GM12874 (cell line): Measurements from ENCODE around the gene CCDC32.

Experiments used
- CTCF ChIP-seq: IDR thresholded peaks from 2 replicates; pipeline ENCODE4 v1.5.1; 2011; ENCODE audit warnings: low read depth, mild to moderate bottlenecking, control low read depth, low read length, moderate library complexity; ENCODE audit not compliant: insufficient read depth

The CCDC32 gene

GRCh38 chr15:40564591-40565332 is at the start of gene CCDC32:
Gene CCDC32 (minus strand): TSS chr15:40565042. CDS start chr15:40563015, 2,027 bp downstream.
- TF ChIP-seq CTCF, result no peak

DNA sequence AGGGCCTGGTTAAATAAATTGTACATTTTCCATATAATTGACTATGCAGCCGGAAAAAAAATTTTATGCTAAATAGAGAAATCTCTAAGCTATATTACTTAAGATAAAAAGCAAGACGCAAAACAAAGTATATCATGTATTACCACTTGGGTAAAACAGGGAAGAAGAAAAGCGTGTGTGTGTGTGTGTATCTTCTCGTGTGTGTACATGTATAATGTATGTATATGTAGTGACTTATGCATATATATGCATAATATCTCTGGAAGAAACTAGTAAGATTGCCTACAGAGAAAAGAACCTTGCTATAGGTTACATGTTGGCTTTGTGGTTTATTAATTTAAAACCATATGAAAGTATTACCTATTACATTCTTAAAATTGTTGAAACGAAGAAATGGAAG is 48.2 kb upstream of the CCDC32 start:
- no peak for TF ChIP-seq CTCF

DNA sequence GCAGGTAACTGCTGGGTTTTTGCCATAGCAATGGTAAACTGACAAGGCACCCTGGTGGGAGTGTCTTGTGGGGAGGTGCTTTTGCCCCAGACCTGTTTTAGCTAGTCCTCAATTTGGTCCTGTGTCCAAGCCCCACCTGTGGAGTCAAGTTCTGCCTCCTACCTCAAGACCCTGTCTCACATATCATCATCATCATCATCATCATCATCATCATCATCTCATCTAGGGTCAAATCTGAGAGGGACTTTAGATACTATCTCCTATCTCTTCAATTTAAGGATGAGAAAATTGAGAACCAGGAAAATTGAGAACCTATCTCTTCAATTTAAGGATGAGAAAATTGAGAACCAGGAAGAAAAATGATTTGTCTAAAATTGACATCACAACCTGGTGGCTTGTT is 39.1 kb upstream of the CCDC32 start:
- TF ChIP-seq CTCF, result no peak

- TF ChIP-seq CTCF, result no peak
Measured at GRCh38 chr15:40600956-40601355, 36.1 kb upstream of the CCDC32 start.

DNA sequence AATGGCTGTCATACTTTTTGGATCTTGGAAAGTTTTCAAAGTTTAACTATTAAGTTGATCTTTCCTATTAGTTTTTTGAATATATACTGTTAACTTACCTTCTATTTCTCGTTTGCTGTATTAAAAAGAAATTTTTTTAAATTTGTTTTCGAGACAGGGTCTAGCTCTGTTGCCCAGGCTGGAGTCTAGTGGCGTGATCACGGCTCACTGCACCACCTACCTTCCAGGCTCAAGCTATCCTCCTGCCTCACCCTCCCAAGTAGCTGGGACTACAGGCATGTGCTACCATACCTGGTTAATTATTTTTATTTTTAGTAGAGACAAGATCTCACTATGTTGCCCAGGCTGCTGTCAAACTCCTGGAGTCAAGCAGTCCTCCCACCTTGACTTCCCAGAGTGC is 33.8 kb upstream of the CCDC32 start:
- TF ChIP-seq CTCF, result no peak

DNA sequence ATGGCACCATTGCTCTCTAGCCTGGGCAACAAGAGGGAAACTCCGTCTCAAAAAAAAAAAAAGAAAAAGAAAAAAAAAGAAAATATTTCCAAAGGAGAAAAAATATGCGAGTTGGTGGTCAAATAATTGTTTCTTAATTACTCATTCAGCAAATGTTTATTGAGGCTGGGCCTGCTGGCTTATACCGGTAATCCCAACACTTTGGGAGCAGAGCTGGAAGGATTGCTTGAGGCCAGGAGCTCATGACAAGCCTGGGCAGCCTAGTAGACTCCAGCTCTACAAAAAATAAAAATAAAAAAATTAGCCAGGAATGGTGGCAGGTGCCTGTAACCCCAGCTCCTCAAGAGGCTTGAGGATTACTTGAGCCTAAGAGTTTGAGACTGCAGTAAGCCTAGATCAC is 33.3 kb upstream of the CCDC32 start:
- no peak for TF ChIP-seq CTCF

DNA sequence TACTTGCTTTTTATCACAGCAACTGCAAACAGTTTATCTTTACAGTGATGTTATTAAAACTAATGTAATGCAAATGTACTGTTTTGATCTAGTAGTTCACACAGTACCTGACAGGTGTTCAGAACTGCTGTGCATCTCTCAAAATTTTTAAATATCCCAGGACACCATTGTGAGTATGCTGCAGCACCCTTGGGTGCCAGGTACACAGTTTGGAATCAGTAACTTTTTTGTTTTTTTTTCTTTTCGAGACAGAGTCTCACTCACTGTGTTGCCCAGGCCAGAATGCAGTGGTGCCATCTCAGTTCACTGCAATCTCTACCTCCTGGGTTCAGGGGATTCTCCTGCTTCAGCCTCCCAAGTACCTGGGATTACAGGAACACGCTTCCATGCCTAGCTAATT is 32.2 kb upstream of the CCDC32 start:
- no peak for TF ChIP-seq CTCF

DNA sequence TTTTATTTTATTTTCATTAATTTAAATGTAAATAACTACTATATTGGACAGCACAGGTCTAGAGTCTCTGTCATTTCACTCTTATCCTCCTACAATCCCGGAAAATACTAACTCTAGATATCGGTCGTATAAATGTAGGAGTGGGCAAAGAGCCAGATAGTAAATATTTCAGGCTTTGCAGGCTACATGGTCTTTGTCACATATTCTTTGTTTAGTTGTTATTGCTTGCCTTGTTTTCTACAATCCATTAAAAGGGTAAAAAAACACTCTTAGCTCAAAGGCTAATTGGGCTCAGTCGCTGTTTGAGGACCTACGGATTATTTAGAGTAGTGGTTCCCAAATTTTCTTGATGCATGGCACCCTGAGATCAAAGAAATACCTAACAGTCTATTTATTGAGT is 30.9 kb upstream of the CCDC32 start:
- TF ChIP-seq CTCF, result no peak
